H9 (cell line): ENCODE results near the gene CREB3L4. TPM values are rescaled to one million over a fixed set of nuclear protein-coding genes. Genes with fewer than 3 reads are reported as not detected.
A peak's percentile ranks its signal among the peaks of the same experiment; 100 is the strongest.

Experiments
- DNase-seq: peaks from one replicate; pipeline ENCODE4 v3.0.0-alpha.2; 2017
- H2AFZ ChIP-seq: one replicate; pipeline ENCODE4 v1.6.1; 2013; ENCODE audit warnings: mild to moderate bottlenecking, low read length, control low read depth, moderate library complexity
- H2AK5ac ChIP-seq: 2 replicates; pipeline ENCODE4 v1.6.1; 2013; ENCODE audit warnings: low read length, control low read depth, mixed read lengths; ENCODE audit not compliant: insufficient read length
- H2BK120ac ChIP-seq: one replicate; pipeline ENCODE4 v1.6.1; 2013; ENCODE audit warnings: low read depth, mild to moderate bottlenecking, low read length, control low read depth, inconsistent platforms; ENCODE audit not compliant: poor library complexity, severe bottlenecking
- H2BK12ac ChIP-seq: 2 replicates; pipeline ENCODE4 v1.6.1; 2013; ENCODE audit warnings: low read length, control low read depth, mixed read lengths, low read depth; ENCODE audit not compliant: insufficient read length
- H2BK15ac ChIP-seq: 2 replicates; pipeline ENCODE4 v1.6.1; 2013; ENCODE audit warnings: low read depth, low read length, control low read depth
- H2BK20ac ChIP-seq: one replicate; pipeline ENCODE4 v1.6.1; 2013; ENCODE audit warnings: low read depth, mild to moderate bottlenecking, low read length, control low read depth, inconsistent platforms; ENCODE audit not compliant: poor library complexity, severe bottlenecking
- H2BK5ac ChIP-seq: 2 replicates; pipeline ENCODE4 v1.6.1; 2013; ENCODE audit warnings: low read length, control low read depth, mixed read lengths; ENCODE audit not compliant: insufficient read length
- H3K14ac ChIP-seq: 2 replicates; pipeline ENCODE4 v1.6.1; 2013; ENCODE audit warnings: low read length, control low read depth; ENCODE audit not compliant: insufficient read depth
- H3K18ac ChIP-seq: 2 replicates; pipeline ENCODE4 v1.6.1; 2013; ENCODE audit warnings: low read depth, mild to moderate bottlenecking, mixed read lengths, low read length, control low read depth; ENCODE audit not compliant: insufficient read length
- H3K23ac ChIP-seq: 2 replicates; pipeline ENCODE4 v1.6.1; 2013; ENCODE audit warnings: low read length, control low read depth, mixed read lengths, low read depth; ENCODE audit not compliant: insufficient read length
- H3K23me2 ChIP-seq: 2 replicates; pipeline ENCODE4 v1.6.1; 2013; ENCODE audit warnings: low read depth, mild to moderate bottlenecking, mixed read lengths, low read length, control low read depth; ENCODE audit not compliant: insufficient read length, poor library complexity, severe bottlenecking
- H3K27ac ChIP-seq: 2 replicates; pipeline ENCODE4 v1.5.1; 2013; ENCODE audit warnings: low read length, control low read depth, mixed read lengths, low read depth; ENCODE audit not compliant: insufficient read length
- H3K27me3 ChIP-seq: 2 replicates; pipeline ENCODE4 v1.6.1; 2013; ENCODE audit warnings: low read length, control low read depth, inconsistent platforms; ENCODE audit not compliant: insufficient read depth
- H3K4ac ChIP-seq: 2 replicates; pipeline ENCODE4 v1.6.1; 2013; ENCODE audit warnings: low read depth, mild to moderate bottlenecking, control low read depth, inconsistent platforms, low read length, moderate library complexity
- H3K4me1 ChIP-seq: 2 replicates; pipeline ENCODE4 v1.6.1; 2013; ENCODE audit warnings: low read length, control low read depth, inconsistent platforms; ENCODE audit not compliant: insufficient read depth
- H3K4me2 ChIP-seq: 2 replicates; pipeline ENCODE4 v1.6.1; 2013; ENCODE audit warnings: low read length, control low read depth, mixed read lengths; ENCODE audit not compliant: insufficient read length, insufficient read depth
- H3K56ac ChIP-seq: 2 replicates; pipeline ENCODE4 v1.6.1; 2013; ENCODE audit warnings: low read depth, mild to moderate bottlenecking, mixed read lengths, low read length, control low read depth; ENCODE audit not compliant: insufficient read length
- H3K79me1 ChIP-seq: 2 replicates; pipeline ENCODE4 v1.6.1; 2013; ENCODE audit warnings: low read depth, mild to moderate bottlenecking, moderate library complexity, low read length, control low read depth, inconsistent platforms; ENCODE audit not compliant: insufficient read depth, poor library complexity, severe bottlenecking
- H3K79me2 ChIP-seq: 2 replicates; pipeline ENCODE4 v1.6.1; 2013; ENCODE audit warnings: low read length, control low read depth, inconsistent platforms; ENCODE audit not compliant: insufficient read depth
- H3K9ac ChIP-seq: 2 replicates; pipeline ENCODE4 v1.6.1; 2013; ENCODE audit warnings: low read length, control low read depth, mixed read lengths; ENCODE audit not compliant: insufficient read length; ENCODE audit errors: extremely low read depth
- H3K9me3 ChIP-seq: one replicate; pipeline ENCODE4 v1.6.1; 2013; ENCODE audit warnings: low read depth, low read length, inconsistent platforms; ENCODE audit not compliant: control insufficient read depth
- H3T11ph ChIP-seq: one replicate; pipeline ENCODE4 v1.6.1; 2013; ENCODE audit warnings: mild to moderate bottlenecking, low read length, control low read depth, inconsistent platforms
- H4K20me1 ChIP-seq: one replicate; pipeline ENCODE4 v1.6.1; 2013; ENCODE audit not compliant: control insufficient read depth, insufficient read length, insufficient read depth
- H4K5ac ChIP-seq: 2 replicates; pipeline ENCODE4 v1.6.1; 2013; ENCODE audit warnings: low read depth, mild to moderate bottlenecking, mixed read lengths, low read length, control low read depth; ENCODE audit not compliant: insufficient read length
- H4K8ac ChIP-seq: replicated peaks from 2 replicates; pipeline ENCODE4 v1.6.1; 2013; ENCODE audit warnings: low read length, control low read depth, mixed read lengths, low read depth; ENCODE audit not compliant: insufficient read length
- H4K91ac ChIP-seq: 2 replicates; pipeline ENCODE4 v1.6.1; 2013; ENCODE audit warnings: low read depth, mild to moderate bottlenecking, moderate library complexity, mixed read lengths, low read length, control low read depth; ENCODE audit not compliant: insufficient read length
- H3K27ac Mint-ChIP-seq, 3 experiments: 2 replicates in 2 of 3; 3 replicates in 1 of 3; pipeline ENCODE4 v1.8.0; 2020 to 2021; ENCODE audit warnings: mixed read lengths in 3 of 3, mild to moderate bottlenecking in 1 of 3, moderate library complexity in 1 of 3
- H3K27me3 Mint-ChIP-seq: 2 replicates; pipeline ENCODE4 v1.8.0; 2021; ENCODE audit warnings: low read depth, mild to moderate bottlenecking, moderate library complexity, mixed read lengths
- H3K36me3 Mint-ChIP-seq, 3 experiments: 2 replicates in 2 of 3; 3 replicates in 1 of 3; pipeline ENCODE4 v1.8.0; 2020 to 2021; ENCODE audit warnings: low read depth in 3 of 3, mixed read lengths in 3 of 3; ENCODE audit not compliant: insufficient read depth in 1 of 3
- H3K4me1 Mint-ChIP-seq, 2 experiments: 2 replicates each; pipeline ENCODE4 v1.8.0; 2020; ENCODE audit warnings: mixed read lengths in 2 of 2
- H3K4me3 Mint-ChIP-seq, 2 experiments: 2 replicates in 1 of 2; 3 replicates in 1 of 2; pipeline ENCODE4 v1.8.0; 2020 to 2021; ENCODE audit warnings: mild to moderate bottlenecking in 2 of 2, mixed read lengths in 2 of 2, moderate library complexity in 1 of 2
- H3K9me3 Mint-ChIP-seq, 2 experiments: 2 replicates in 1 of 2; 3 replicates in 1 of 2; pipeline ENCODE4 v1.8.0; 2020; ENCODE audit warnings: mild to moderate bottlenecking in 2 of 2, mixed read lengths in 2 of 2, moderate library complexity in 1 of 2
- CTCF ChIP-seq: fragments of 200-600 bp; sonication (generic); conservative IDR thresholded peaks from 3 replicates; pipeline ENCODE4 v1.8.0; 2021; ENCODE audit warnings: antibody characterized with exemption, mild to moderate bottlenecking
- WGBS: extraction: QIAGEN DNeasy Blood & Tissue Kit; methylation state at CpG from one replicate; pipeline ENCODE4 v1.1.7; 2013; ENCODE audit warnings: missing lambda C conversion rate, low lambda C conversion rate, mixed read lengths; ENCODE audit not compliant: insufficient read length; ENCODE audit errors: extremely low coverage; 5-methylcytosine and 5-hydroxymethylcytosine counted together
- total RNA-seq: library from RNA; stranded (reverse); gene quantifications from 2 replicates; pipeline ENCODE4 v1.2.1, GENCODE V29; 2021

CREB3L4 gene
- total RNA-seq, 1 experiment from 2014 or later, result 27.6 TPM

DNA sequence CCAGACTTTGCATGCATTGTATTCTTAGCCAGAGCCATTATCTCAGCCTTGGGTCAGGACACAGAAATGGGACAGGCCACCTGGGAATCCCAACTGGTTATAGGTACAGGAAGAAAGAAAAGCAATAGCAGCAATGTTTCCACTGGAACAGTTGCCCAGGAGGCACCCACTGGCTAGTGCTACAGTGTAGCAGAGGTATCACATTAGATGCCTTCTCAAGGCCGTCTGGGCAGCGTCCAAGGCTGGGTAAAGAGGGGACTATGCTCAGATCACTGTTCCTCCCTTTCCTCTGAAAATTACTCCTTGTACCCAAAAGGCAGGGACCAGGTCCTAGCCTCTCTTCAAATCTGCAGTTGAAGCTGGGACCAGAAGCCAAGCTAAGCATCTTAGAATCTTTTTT lies 2.6 kb downstream of the CREB3L4 start:
- Histone ChIP-seq H3K27ac (no peak overlapping the region), H3K23ac (no peak overlapping the region), H3K4ac (no peak overlapping the region), H3K79me2 (no peaks in the 10 kb centered on the region), H3K4me2 (no peak overlapping the region), H4K91ac (no peak overlapping the region), H3K9me3 (no peaks in the 10 kb centered on the region), H3K4me1 (no peaks in the 10 kb centered on the region), H3K9ac (no peak overlapping the region), H4K8ac (no peak overlapping the region), H4K20me1 (no peaks in the 10 kb centered on the region), H2BK120ac (no peak overlapping the region), H3K14ac (no peak overlapping the region), H2AFZ (no peak overlapping the region), H2BK12ac (no peak overlapping the region), H4K5ac (no peak overlapping the region), H3K18ac (no peak overlapping the region), H3K27me3 (no peaks in the 10 kb centered on the region), H2BK15ac (no peak overlapping the region), H3T11ph (no peak overlapping the region), H2BK20ac (no peak overlapping the region), H3K79me1 (no peaks in the 10 kb centered on the region), H2AK5ac (no peak overlapping the region), H3K23me2 (peaks cover 5% of the 10 kb centered on the region), H2BK5ac (no peak overlapping the region), H3K56ac (no peak overlapping the region)
- Mint-ChIP-seq H3K4me3 (peak overlapping the region in 1 of 2 experiments; percentile 50; a peak in 2 of 5 replicates), H3K4me1 (peaks cover 24 to 33% of the 10 kb centered on the region in 2 experiments), H3K36me3 (peaks cover 20 to 40% (median 38%) of the 10 kb centered on the region in 3 experiments), H3K9me3 (peaks cover 0 to 4% of the 10 kb centered on the region in 2 experiments; a peak in 1 of 5 replicates), H3K27me3 (no peaks in the 10 kb centered on the region), H3K27ac (peak overlapping the region in 1 of 3 experiments; percentile 87; a peak in 1 of 7 replicates)
- WGBS, result no CpG with 5 or more reads among the region's 2 CpGs
- TF ChIP-seq CTCF, result no peak
- DNase-seq, result no peak
